Measurements from ENCODE around the gene PXYLP1. TPM values are rescaled to one million over a fixed set of nuclear protein-coding genes. Genes with fewer than 3 reads are reported as not detected.

PXYLP1 gene
- total and polyA plus RNA-seq, 9 of the 15 experiments (the other 6 are each of a cell fraction or from before 2014, with no cell fraction given) = 0.80 to 2.9 (median 1.3) TPM

DNA sequence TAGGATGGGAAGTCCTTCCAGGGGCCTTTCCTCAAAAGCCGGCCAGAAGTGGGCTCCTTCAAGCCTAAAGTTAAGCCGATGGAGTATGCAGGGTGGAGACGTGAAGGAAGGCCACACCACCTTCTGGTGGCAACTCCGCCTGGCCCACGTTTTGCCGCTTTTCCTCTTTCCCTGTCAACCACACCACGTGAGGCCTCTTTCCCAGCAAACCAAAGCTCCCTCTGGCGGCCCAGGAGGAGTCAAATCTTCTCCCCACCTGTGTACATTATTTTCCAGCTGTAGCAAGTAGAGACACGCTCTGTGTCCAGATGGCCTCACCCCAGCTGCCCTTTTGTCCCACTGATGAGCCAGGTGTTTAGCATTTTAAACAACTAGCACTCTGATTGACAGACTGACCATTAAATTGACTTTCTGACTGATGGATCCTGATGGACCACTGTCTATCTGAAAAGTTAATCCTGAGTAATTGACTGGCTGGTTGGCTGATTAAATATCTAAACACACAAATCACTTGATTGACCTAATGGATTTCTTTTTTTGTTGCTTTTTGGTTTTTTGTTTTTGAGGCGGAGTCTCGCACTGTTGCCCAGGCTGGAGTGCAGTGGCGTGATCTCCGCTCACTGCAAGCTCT, 77.1 kb downstream of the PXYLP1 start (continued):
- TF ChIP-seq, protein P1, sequence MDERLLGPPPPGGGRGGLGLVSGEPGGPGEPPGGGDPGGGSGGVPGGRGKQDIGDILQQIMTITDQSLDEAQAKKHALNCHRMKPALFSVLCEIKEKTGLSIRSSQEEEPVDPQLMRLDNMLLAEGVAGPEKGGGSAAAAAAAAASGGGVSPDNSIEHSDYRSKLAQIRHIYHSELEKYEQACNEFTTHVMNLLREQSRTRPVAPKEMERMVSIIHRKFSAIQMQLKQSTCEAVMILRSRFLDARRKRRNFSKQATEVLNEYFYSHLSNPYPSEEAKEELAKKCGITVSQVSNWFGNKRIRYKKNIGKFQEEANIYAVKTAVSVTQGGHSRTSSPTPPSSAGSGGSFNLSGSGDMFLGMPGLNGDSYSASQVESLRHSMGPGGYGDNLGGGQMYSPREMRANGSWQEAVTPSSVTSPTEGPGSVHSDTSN (CRISPR knock-in tag; IDR thresholded peaks at IDR 0.05; ENCODE audit: low read depth) = no peak
- TF ChIP-seq, protein P1 (tag; conservative IDR thresholded peaks at IDR 0.05; ENCODE audit: low read depth) = no peak
- TF ChIP-seq ZNF121 (CRISPR knock-in tag; conservative IDR thresholded peaks at IDR 0.05) (no peak), ZNF140 (CRISPR knock-in tag; IDR thresholded peaks at IDR 0.05) (no peak), ZBTB2 (IDR thresholded peaks at IDR 0.05) (no peak), ZNF76 (CRISPR knock-in tag; IDR thresholded peaks at IDR 0.05; ENCODE audit: borderline replicate concordance) (no peak), ZBTB33 (CRISPR knock-in tag; IDR thresholded peaks at IDR 0.05) (no peak), ID3 (CRISPR knock-in tag; IDR thresholded peaks at IDR 0.05) (no peak), ID3 (tag; IDR thresholded peaks at IDR 0.05) (peak; percentile 69; the same call in 1 of the 2 replicates), CSDE1 (IDR thresholded peaks at IDR 0.05) (no peak)
- TF ChIP-seq, protein P2, sequence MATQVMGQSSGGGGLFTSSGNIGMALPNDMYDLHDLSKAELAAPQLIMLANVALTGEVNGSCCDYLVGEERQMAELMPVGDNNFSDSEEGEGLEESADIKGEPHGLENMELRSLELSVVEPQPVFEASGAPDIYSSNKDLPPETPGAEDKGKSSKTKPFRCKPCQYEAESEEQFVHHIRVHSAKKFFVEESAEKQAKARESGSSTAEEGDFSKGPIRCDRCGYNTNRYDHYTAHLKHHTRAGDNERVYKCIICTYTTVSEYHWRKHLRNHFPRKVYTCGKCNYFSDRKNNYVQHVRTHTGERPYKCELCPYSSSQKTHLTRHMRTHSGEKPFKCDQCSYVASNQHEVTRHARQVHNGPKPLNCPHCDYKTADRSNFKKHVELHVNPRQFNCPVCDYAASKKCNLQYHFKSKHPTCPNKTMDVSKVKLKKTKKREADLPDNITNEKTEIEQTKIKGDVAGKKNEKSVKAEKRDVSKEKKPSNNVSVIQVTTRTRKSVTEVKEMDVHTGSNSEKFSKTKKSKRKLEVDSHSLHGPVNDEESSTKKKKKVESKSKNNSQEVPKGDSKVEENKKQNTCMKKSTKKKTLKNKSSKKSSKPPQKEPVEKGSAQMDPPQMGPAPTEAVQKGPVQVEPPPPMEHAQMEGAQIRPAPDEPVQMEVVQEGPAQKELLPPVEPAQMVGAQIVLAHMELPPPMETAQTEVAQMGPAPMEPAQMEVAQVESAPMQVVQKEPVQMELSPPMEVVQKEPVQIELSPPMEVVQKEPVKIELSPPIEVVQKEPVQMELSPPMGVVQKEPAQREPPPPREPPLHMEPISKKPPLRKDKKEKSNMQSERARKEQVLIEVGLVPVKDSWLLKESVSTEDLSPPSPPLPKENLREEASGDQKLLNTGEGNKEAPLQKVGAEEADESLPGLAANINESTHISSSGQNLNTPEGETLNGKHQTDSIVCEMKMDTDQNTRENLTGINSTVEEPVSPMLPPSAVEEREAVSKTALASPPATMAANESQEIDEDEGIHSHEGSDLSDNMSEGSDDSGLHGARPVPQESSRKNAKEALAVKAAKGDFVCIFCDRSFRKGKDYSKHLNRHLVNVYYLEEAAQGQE (IDR thresholded peaks at IDR 0.05; ENCODE audit: borderline replicate concordance) = peak; percentile 57; the same call in 1 of the 2 replicates
- TF ChIP-seq, protein P2 (CRISPR knock-in tag; IDR thresholded peaks at IDR 0.05; ENCODE audit: low read depth) = no peak

All from K562 (cell line).